Breast epithelium (tissue), 3 donors: Measurements from ENCODE around the gene SMAD6.

Source experiments
- CTCF ChIP-seq, 3 donors: fragments of 450-650 bp; IDR thresholded peaks; one replicate each; pipeline ENCODE4 v1.5.1; 2016 to 2017; ENCODE audit warnings: antibody characterized with exemption in 3 of 3, mild to moderate bottlenecking in 3 of 3, moderate library complexity in 3 of 3
- POLR2A ChIP-seq: fragments of 450-650 bp; IDR thresholded peaks from one replicate; pipeline ENCODE4 v1.6.1; 2016; ENCODE audit warnings: antibody characterized with exemption, mild to moderate bottlenecking, moderate library complexity
- POLR2AphosphoS5 ChIP-seq, 3 donors: sonication (generic); formaldehyde crosslinking; IDR thresholded peaks; one replicate each; pipeline ENCODE4 v1.6.1; 2017; ENCODE audit warnings: antibody characterized with exemption in 3 of 3

GRCh38 chr15:66797921-66798320, 95.9 kb downstream of the SMAD6 start:
- TF ChIP-seq POLR2A (no peak), CTCF (IDR thresholded peaks at IDR 0.05) (no peak), POLR2AphosphoS5 (IDR thresholded peaks at IDR 0.05) (no peak)
